HG03469 (cell line): Measurements from ENCODE around the gene LHX1.

Experiments
- ATAC-seq: cut with Tn5 transposase; IDR thresholded peaks from one replicate; pipeline ENCODE4 v1.9.1; 2021; ENCODE audit warnings: mild to moderate bottlenecking, moderate library complexity, moderate number of reproducible peaks; ENCODE audit not compliant: unreplicated experiment

LHX1 gene

GRCh38 chr17:36950027-36950426 lies 12.8 kb downstream of the LHX1 start:
- ATAC-seq, result no peak

GRCh38 chr17:36951084-36951789 lies 14.0 kb downstream of the LHX1 start:
- no peak for ATAC-seq

GRCh38 chr17:36971508-36971907 lies 34.2 kb downstream of the LHX1 start:
- no peak for ATAC-seq

GRCh38 chr17:36972186-36972700 lies 35.0 kb downstream of the LHX1 start:
- no peak for ATAC-seq

- ATAC-seq, result no peak
These were observed 35.6 kb downstream of the LHX1 start for GRCh38 chr17:36972905-36973304.

- ATAC-seq, result no peak
These were observed 38.7 kb downstream of the LHX1 start for GRCh38 chr17:36975922-36976515.

- no peak for ATAC-seq
These were observed 39.8 kb downstream of the LHX1 start for GRCh38 chr17:36977066-36977465.

- ATAC-seq, result no peak
These were observed 40.3 kb downstream of the LHX1 start for GRCh38 chr17:36977568-36977967.

GRCh38 chr17:36978810-36979564 lies 41.7 kb downstream of the LHX1 start:
- ATAC-seq, result no peak

GRCh38 chr17:36979565-36979941 lies 42.3 kb downstream of the LHX1 start:
- ATAC-seq, result no peak

GRCh38 chr17:36980280-36980761 lies 43.0 kb downstream of the LHX1 start:
- no peak for ATAC-seq

GRCh38 chr17:36983618-36984017 lies 46.3 kb downstream of the LHX1 start:
- no peak for ATAC-seq

- no peak for ATAC-seq
These were observed 51.9 kb downstream of the LHX1 start for GRCh38 chr17:36989173-36989572.

- no peak for ATAC-seq
These were observed 55.4 kb downstream of the LHX1 start for GRCh38 chr17:36992701-36993100.

GRCh38 chr17:36993227-36993626 lies 56.0 kb downstream of the LHX1 start:
- ATAC-seq, result no peak
